GM18909 (cell line): ENCODE results near the gene ADCYAP1.

Source experiments
- ATAC-seq: cut with Tn5 transposase; IDR thresholded peaks from one replicate; pipeline ENCODE4 v1.9.1; 2021; ENCODE audit warnings: mild to moderate bottlenecking; ENCODE audit not compliant: unreplicated experiment, poor library complexity

The ADCYAP1 gene

DNA sequence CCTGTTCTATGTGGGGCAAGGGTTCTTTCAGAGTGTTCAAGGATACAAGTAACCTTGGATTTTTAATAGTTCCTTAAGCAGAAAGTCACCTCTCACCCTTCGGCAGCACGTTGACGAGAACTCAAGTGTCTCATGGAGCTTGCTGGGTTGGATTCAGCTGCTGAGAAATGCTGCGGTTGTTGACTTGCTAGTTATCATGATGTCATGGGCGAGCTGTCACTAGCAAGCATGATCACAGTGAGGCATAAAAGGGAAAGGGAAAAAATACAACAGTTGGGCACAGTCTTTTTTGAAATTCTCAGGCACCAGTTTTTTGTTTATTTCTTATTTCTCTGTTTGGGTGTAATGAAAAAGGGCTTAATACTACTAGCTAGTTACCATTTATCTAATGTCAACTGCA lies 53.2 kb downstream of the ADCYAP1 start:
- ATAC-seq: no peak

DNA sequence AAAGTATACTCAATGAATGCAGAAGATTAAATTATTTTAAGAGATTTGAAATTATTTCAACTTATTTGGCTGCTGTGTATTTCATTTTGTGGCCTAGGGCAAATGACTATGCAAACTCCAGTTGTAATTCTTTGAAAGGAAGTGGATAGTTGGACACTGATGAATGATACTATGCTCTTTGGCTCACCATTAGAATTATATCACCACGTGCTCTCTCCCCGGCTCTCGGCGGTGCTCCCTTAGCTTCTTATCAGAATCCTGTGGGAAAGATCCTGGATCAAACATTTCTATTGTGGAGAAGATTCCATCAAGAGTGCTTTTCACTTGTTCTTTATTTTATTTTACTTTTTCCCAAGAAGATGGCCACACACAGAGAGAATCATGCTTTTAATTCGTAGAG lies 55.2 kb downstream of the ADCYAP1 start:
- no peak for ATAC-seq
